Esophagus muscularis mucosa (tissue), 4 donors: ENCODE measurements around the gene ELANE. TPM values are rescaled to one million over a fixed set of nuclear protein-coding genes. Genes with fewer than 3 reads are reported as not detected.

Experiments
- DNase-seq: peaks from one replicate; pipeline ENCODE4 v3.0.0-alpha.2; 2017; ENCODE audit errors: extremely low spot score
- H3K27ac ChIP-seq, 4 donors: fragments of 200-600 bp; sonication (generic); replicated peaks in 1 of 4; 1 replicate in 3 of 4; 2 replicates in 1 of 4; pipeline ENCODE4 v1.5.1; 2016 to 2019; ENCODE audit warnings: mild to moderate bottlenecking in 1 of 4
- H3K27me3 ChIP-seq, 4 donors: fragments of 200-600 bp; sonication (generic); one replicate each; pipeline versions ENCODE4 v1.5.1 to v1.6.0; 2016 to 2019
- H3K36me3 ChIP-seq, 4 donors: fragments of 200-600 bp; sonication (generic); one replicate each; pipeline ENCODE4 v1.5.1; 2016 to 2019
- H3K4me1 ChIP-seq, 4 donors: fragments of 200-600 bp; sonication (generic); one replicate each; pipeline ENCODE4 v1.5.1; 2016 to 2019
- H3K4me3 ChIP-seq, 4 donors: fragments of 200-600 bp; sonication (generic); 1 replicate in 2 of 4; 2 replicates in 2 of 4; pipeline ENCODE4 v1.5.1; 2016 to 2019; ENCODE audit warnings: mild to moderate bottlenecking in 4 of 4, moderate library complexity in 1 of 4
- H3K9me3 ChIP-seq, 4 donors: fragments of 200-600 bp; sonication (generic); 1 replicate in 3 of 4; 2 replicates in 1 of 4; pipeline ENCODE4 v1.5.1; 2016 to 2019
- CTCF ChIP-seq, 3 experiments: fragments of 200-600 bp in 2 of 3; fragments of 450-650 bp in 1 of 3; sonication (generic) in 2 of 3; IDR thresholded peaks; one replicate each; pipeline ENCODE4 v1.5.1; 2017 to 2019; ENCODE audit warnings: antibody characterized with exemption in 3 of 3, mild to moderate bottlenecking in 2 of 3, moderate library complexity in 1 of 3
- EP300 ChIP-seq: sonication (generic); formaldehyde crosslinking; IDR thresholded peaks from one replicate; pipeline ENCODE4 v1.6.1; 2017; ENCODE audit warnings: antibody characterized with exemption
- POLR2A ChIP-seq: fragments of 450-650 bp; IDR thresholded peaks from one replicate; pipeline ENCODE4 v1.6.1; 2017; ENCODE audit warnings: antibody characterized with exemption, moderate library complexity, mild to moderate bottlenecking, low read depth
- POLR2AphosphoS5 ChIP-seq, 2 donors: sonication (generic); formaldehyde crosslinking; IDR thresholded peaks; one replicate each; pipeline ENCODE4 v1.6.1; 2017; ENCODE audit warnings: antibody characterized with exemption in 2 of 2
- WGBS: methylation state at CpG from one replicate; pipeline ENCODE4 v1.1.5; 2018; 5-methylcytosine and 5-hydroxymethylcytosine counted together
- intact Hi-C: fragments of 100-400 bp; cut with DNase I; formaldehyde crosslinking; loops from one replicate; pipeline ENCODE4 v1.15.1; 2023
- total RNA-seq, 4 donors: library from RNA; depleted of rRNA; stranded (reverse); fragments of >200 nt; gene quantifications; one replicate each; pipeline versions ENCODE4 v1.1.0 to v1.2.1, GENCODE V29; 2016

The ELANE gene
- total RNA-seq, 4 donors from 2014 or later = 0.45 to 3.3 (median 1.6) TPM

GRCh38 chr19:866769-867300, 14.7 kb downstream of the ELANE start:
- Histone ChIP-seq H3K27ac (no peak overlapping the region), H3K4me1 (peaks cover 20 to 52% (median 47%) of the 10 kb centered on the region in 4 donors), H3K4me3 (no peak overlapping the region), H3K9me3 (no peaks in the 10 kb centered on the region), H3K36me3 (peaks cover 6 to 44% (median 39%) of the 10 kb centered on the region in 4 donors), H3K27me3 (peaks cover 0 to 15% (median 2%) of the 10 kb centered on the region in 4 donors)
- WGBS = 83% methylated on average over 30 of the region's 38 CpGs
- intact Hi-C loops = loop anchor here (10.0 kb wide), 1 partner anchor 62 kb away; no protein-coding TSS in a partner anchor
- TF ChIP-seq CTCF (IDR thresholded peaks at IDR 0.05) (no peak), POLR2A (no peak), EP300 (no peak), POLR2AphosphoS5 (IDR thresholded peaks at IDR 0.05) (no peak)
- no peak for DNase-seq

- 85% methylated on average over 8 of the region's 16 CpGs for WGBS
- no peaks in the 10 kb centered on the region for H3K9me3 ChIP-seq
- intact Hi-C loops = loop anchor here (10.0 kb wide), 1 partner anchor 63 kb away; no protein-coding TSS in a partner anchor
- no peak overlapping the region for H3K4me3 ChIP-seq
- H3K4me1 ChIP-seq = peaks cover 24 to 52% (median 47%) of the 10 kb centered on the region in 4 donors
- H3K36me3 ChIP-seq = peaks cover 6 to 49% (median 42%) of the 10 kb centered on the region in 4 donors
- TF ChIP-seq EP300 (no peak), CTCF (IDR thresholded peaks at IDR 0.05) (no peak), POLR2AphosphoS5 (IDR thresholded peaks at IDR 0.05) (no peak), POLR2A (no peak)
- no peak for DNase-seq
- H3K27ac ChIP-seq = no peak overlapping the region
- H3K27me3 ChIP-seq = peaks cover 0 to 10% (median 0%) of the 10 kb centered on the region in 4 donors
Observed at GRCh38 chr19:867301-867793, 15.2 kb downstream of the ELANE start.

- H3K27me3 ChIP-seq = peaks cover 0 to 4% (median 0%) of the 10 kb centered on the region in 4 donors
- H3K4me3 ChIP-seq = no peak overlapping the region
- H3K36me3 ChIP-seq = peaks cover 6 to 53% (median 44%) of the 10 kb centered on the region in 4 donors
- peaks cover 22 to 50% (median 46%) of the 10 kb centered on the region in 4 donors for H3K4me1 ChIP-seq
- 91% methylated on average over 11 of the region's 39 CpGs for WGBS
- peak overlapping the region in 3 of 4 donors; percentile 76 to 86 (median 82) for H3K27ac ChIP-seq
- no peak for DNase-seq
- TF ChIP-seq EP300 (no peak), POLR2A (no peak), POLR2AphosphoS5 (IDR thresholded peaks at IDR 0.05) (no peak), CTCF (IDR thresholded peaks at IDR 0.05) (no peak)
- H3K9me3 ChIP-seq = no peaks in the 10 kb centered on the region
- intact Hi-C loops = loop anchor here (10.0 kb wide), 1 partner anchor 63 kb away; no protein-coding TSS in a partner anchor
Observed at GRCh38 chr19:867855-868457, 15.9 kb downstream of the ELANE start.

GRCh38 chr19:868458-869244, 16.5 kb downstream of the ELANE start:
- DNase-seq = no peak
- peak overlapping the region; percentile 68 to 86 (median 79) for H3K27ac ChIP-seq
- TF ChIP-seq POLR2AphosphoS5 (IDR thresholded peaks at IDR 0.05) (no peak), CTCF (IDR thresholded peaks at IDR 0.05) (no peak), EP300 (no peak), POLR2A (no peak)
- intact Hi-C loops = loop anchor here (10.0 kb wide), 1 partner anchor 64 kb away; no protein-coding TSS in a partner anchor
- H3K27me3 ChIP-seq = no peaks in the 10 kb centered on the region
- H3K4me1 ChIP-seq = peaks cover 18 to 44% (median 41%) of the 10 kb centered on the region in 4 donors
- H3K36me3 ChIP-seq = peaks cover 6 to 58% (median 49%) of the 10 kb centered on the region in 4 donors
- H3K4me3 ChIP-seq = no peak overlapping the region
- 92% methylated on average over 33 of the region's 34 CpGs for WGBS
- H3K9me3 ChIP-seq = no peaks in the 10 kb centered on the region
